ENCODE data around the gene ELOVL3.

The ELOVL3 gene

GRCh38 chr10:102230264-102230860 lies 4.3 kb downstream of the ELOVL3 start:
- TF ChIP-seq, protein P1, sequence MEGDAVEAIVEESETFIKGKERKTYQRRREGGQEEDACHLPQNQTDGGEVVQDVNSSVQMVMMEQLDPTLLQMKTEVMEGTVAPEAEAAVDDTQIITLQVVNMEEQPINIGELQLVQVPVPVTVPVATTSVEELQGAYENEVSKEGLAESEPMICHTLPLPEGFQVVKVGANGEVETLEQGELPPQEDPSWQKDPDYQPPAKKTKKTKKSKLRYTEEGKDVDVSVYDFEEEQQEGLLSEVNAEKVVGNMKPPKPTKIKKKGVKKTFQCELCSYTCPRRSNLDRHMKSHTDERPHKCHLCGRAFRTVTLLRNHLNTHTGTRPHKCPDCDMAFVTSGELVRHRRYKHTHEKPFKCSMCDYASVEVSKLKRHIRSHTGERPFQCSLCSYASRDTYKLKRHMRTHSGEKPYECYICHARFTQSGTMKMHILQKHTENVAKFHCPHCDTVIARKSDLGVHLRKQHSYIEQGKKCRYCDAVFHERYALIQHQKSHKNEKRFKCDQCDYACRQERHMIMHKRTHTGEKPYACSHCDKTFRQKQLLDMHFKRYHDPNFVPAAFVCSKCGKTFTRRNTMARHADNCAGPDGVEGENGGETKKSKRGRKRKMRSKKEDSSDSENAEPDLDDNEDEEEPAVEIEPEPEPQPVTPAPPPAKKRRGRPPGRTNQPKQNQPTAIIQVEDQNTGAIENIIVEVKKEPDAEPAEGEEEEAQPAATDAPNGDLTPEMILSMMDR (IDR thresholded peaks at IDR 0.05; ENCODE audit: extremely low read depth, missing control alignments), result no peak
- DNase-seq (ENCODE audit: low spot score), result no peak

GRCh38 chr10:102230861-102231356 lies 4.8 kb downstream of the ELOVL3 start:
- peak; percentile 77 for DNase-seq (ENCODE audit: low spot score)

DNA sequence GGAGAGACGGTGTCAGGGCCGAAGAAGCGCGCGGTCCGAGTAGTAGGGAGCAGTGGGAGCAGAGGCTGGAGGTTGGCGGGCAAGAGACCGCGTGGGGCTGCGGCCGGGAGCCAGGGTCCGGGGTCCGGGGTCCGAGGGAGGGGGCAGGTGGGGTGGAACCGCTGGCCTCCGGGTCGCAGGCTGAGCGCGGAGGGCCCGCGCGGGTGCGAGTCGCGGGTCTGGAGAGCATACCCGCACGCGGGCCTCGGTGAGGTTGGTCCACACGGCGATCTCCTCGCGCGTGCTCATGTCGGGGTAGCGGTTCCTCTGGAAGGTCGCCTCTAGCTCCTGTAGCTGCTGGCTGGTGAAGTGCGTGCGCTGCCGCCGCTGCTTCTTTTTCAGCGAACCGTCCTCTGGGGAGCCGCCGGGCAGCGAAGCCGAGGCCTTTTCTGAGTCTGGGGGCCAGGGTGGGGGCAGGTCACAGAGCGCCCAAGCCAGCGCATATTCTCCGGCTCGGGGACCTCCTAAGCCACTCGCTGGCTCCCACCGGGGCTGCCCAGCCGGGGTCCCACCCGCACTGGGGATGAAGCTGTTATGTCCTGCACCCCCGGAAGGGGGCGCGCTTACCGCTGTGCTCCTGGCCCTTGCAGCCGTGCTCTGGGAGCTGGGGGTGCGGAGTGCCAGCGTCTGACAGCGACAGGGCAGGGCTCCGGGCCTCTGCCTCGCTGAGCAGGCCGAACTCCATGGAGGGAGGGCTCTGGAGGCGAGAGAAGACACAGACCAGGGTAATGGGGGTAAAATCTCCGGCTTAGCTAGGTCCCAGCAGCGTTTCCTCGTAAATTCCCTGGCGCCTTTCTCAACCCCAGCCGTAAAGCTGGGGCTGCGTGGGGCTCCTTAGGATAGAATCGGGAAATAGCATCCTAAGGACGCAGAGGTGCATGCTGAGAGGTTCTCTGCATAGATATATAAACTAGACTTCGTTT lies 5.5 kb downstream of the ELOVL3 start:
- DNase-seq (ENCODE audit: low spot score), result peak; percentile 87
- TF ChIP-seq, protein P1 (IDR thresholded peaks at IDR 0.05; ENCODE audit: extremely low read depth, missing control alignments), result peak; percentile 72

More at GRCh38 chr10:102230861-102231356, 4.8 kb downstream of the ELOVL3 start:
- TF ChIP-seq, protein P1 (IDR thresholded peaks at IDR 0.05; ENCODE audit: extremely low read depth, missing control alignments), result peak; percentile 50

DNA sequence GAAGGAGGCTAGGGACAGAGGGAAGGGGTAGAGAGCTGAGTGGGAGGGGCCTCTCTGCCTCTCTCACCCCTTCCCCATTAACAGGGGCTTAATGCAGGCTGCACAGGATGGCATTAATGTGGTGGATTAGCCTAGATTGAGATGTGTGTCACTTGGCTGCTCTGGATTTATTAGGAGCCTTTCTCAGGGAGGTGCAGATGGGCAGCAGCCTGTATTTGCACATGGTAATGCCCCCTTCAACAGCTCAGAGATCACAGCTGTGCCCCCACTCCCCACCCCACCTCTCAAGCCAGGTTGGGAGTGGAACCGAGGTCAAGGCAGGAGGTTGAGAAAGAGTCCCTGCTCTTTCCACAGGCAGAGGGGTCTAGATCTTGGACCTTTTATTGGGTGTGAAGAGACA lies 7.9 kb downstream of the ELOVL3 start:
- TF ChIP-seq, protein P1 (IDR thresholded peaks at IDR 0.05; ENCODE audit: extremely low read depth, missing control alignments), result no peak
- no peak for DNase-seq (ENCODE audit: low spot score)

- TF ChIP-seq, protein P1 (IDR thresholded peaks at IDR 0.05; ENCODE audit: extremely low read depth, missing control alignments), result no peak
These were observed 8.9 kb downstream of the ELOVL3 start for GRCh38 chr10:102234888-102235597.

DNA sequence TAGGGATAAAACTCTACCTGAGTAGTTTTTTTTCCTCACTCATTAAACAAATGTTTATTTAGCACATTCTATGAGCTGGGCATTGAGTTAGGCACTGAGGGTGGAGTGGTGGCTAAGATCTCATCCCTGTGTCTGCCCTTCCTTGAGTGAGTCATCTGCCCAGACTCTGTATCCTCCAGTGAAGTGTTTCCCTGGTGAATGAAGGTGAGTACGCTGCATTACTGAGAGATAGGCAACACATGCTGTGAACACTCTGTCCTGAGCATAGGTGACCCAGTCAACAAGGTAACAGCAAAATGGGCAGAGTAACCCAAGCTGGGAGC lies 9.5 kb downstream of the ELOVL3 start:
- DNase-seq (ENCODE audit: low spot score), result no peak
- TF ChIP-seq, protein P1 (IDR thresholded peaks at IDR 0.05; ENCODE audit: extremely low read depth, missing control alignments), result no peak

More at GRCh38 chr10:102234888-102235597, 8.9 kb downstream of the ELOVL3 start:
- DNase-seq (ENCODE audit: low spot score), result no peak

Data from GM20000 (cell line).